H1 (cell line): ENCODE measurements around the gene CCSAP.

Experiments used
- CEBPB ChIP-seq: IDR thresholded peaks from 2 replicates; pipeline ENCODE4 v1.6.1; 2012; ENCODE audit warnings: low read depth, low read length
- EP300 ChIP-seq, 2 experiments: IDR thresholded peaks; 1 replicate in 1 of 2; 2 replicates in 1 of 2; pipeline ENCODE4 v1.6.1; 2011 to 2012; ENCODE audit warnings: low read depth in 2 of 2, low read length in 2 of 2, mild to moderate bottlenecking in 2 of 2, borderline replicate concordance in 1 of 2, inconsistent platforms in 1 of 2, moderate library complexity in 1 of 2
- EZH2 ChIP-seq: fragments of 200-600 bp; sonication (generic); IDR thresholded peaks from 2 replicates; pipeline ENCODE4 v1.7.1; 2012; ENCODE audit warnings: low read depth, mild to moderate bottlenecking, moderate library complexity, low read length, inconsistent platforms; ENCODE audit not compliant: severe bottlenecking
- GTF2F1 ChIP-seq: IDR thresholded peaks from 2 replicates; pipeline ENCODE4 v1.6.1; 2012; ENCODE audit warnings: low read depth, low read length, improper control_type of control experiment, borderline replicate concordance
- JUND ChIP-seq: IDR thresholded peaks from 2 replicates; pipeline ENCODE4 v1.6.1; 2011; ENCODE audit warnings: mild to moderate bottlenecking, improper control_type of control experiment, low read length
- POLR2A ChIP-seq, 2 experiments: IDR thresholded peaks; 1 replicate in 1 of 2; 2 replicates in 1 of 2; pipeline ENCODE4 v1.6.1; 2011; ENCODE audit warnings: low read depth in 2 of 2, low read length in 2 of 2, mild to moderate bottlenecking in 2 of 2; ENCODE audit errors: control extremely low read depth in 1 of 2
- RAD21 ChIP-seq, 2 experiments: IDR thresholded peaks in 1 of 2; conservative IDR thresholded peaks in 1 of 2; 2 replicates each; pipeline ENCODE4 v1.6.1; 2011; ENCODE audit warnings: low read depth in 2 of 2, low read length in 2 of 2, improper control_type of control experiment in 1 of 2, inconsistent platforms in 1 of 2, mild to moderate bottlenecking in 1 of 2, moderate library complexity in 1 of 2
- ZNF274 ChIP-seq: IDR thresholded peaks from 2 replicates; pipeline ENCODE4 v1.7.0; 2012; ENCODE audit warnings: low read length, borderline replicate concordance; ENCODE audit errors: extremely low read depth
- TF ChIP-seq, protein P1 (sequence below), 3 experiments: IDR thresholded peaks; 1 replicate in 2 of 3; 2 replicates in 1 of 3; pipeline versions ENCODE4 v1.5.1 to v1.6.1; 2011; ENCODE audit warnings: low read length in 3 of 3, mild to moderate bottlenecking in 3 of 3, inconsistent platforms in 2 of 3, low read depth in 1 of 3, moderate library complexity in 1 of 3; ENCODE audit not compliant: insufficient read depth in 1 of 3; ENCODE audit errors: control extremely low read depth in 1 of 3

GRCh38 chr1:229283183-229283611, 59.6 kb downstream of the CCSAP start:
- TF ChIP-seq, protein P1, sequence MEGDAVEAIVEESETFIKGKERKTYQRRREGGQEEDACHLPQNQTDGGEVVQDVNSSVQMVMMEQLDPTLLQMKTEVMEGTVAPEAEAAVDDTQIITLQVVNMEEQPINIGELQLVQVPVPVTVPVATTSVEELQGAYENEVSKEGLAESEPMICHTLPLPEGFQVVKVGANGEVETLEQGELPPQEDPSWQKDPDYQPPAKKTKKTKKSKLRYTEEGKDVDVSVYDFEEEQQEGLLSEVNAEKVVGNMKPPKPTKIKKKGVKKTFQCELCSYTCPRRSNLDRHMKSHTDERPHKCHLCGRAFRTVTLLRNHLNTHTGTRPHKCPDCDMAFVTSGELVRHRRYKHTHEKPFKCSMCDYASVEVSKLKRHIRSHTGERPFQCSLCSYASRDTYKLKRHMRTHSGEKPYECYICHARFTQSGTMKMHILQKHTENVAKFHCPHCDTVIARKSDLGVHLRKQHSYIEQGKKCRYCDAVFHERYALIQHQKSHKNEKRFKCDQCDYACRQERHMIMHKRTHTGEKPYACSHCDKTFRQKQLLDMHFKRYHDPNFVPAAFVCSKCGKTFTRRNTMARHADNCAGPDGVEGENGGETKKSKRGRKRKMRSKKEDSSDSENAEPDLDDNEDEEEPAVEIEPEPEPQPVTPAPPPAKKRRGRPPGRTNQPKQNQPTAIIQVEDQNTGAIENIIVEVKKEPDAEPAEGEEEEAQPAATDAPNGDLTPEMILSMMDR (IDR thresholded peaks at IDR 0.05; ENCODE audit: control extremely low read depth in 1 of 3, insufficient read depth in 1 of 3, low read depth in 1 of 3, low read length in 3 of 3), result no peak
- TF ChIP-seq EP300 (IDR thresholded peaks at IDR 0.05; ENCODE audit: borderline replicate concordance in 1 of 2, low read depth in 2 of 2, low read length in 2 of 2), result no peak
- TF ChIP-seq ZNF274, result no peak
- TF ChIP-seq JUND, result no peak
- TF ChIP-seq GTF2F1, result no peak
- TF ChIP-seq RAD21 (IDR thresholded peaks at IDR 0.05 in 1 of 2, conservative IDR thresholded peaks at IDR 0.05 in 1 of 2; ENCODE audit: low read depth in 2 of 2, low read length in 2 of 2), result no peak
- no peak for TF ChIP-seq POLR2A (IDR thresholded peaks at IDR 0.05; ENCODE audit: control extremely low read depth in 1 of 2, low read depth in 2 of 2, low read length in 2 of 2)
- TF ChIP-seq EZH2, result no peak
- TF ChIP-seq CEBPB, result no peak
